ENCODE data around the gene ATF5. TPM values are rescaled to one million over a fixed set of nuclear protein-coding genes. Genes with fewer than 3 reads are reported as not detected.
A peak's percentile ranks its signal among the peaks of the same experiment; 100 is the strongest.

Gene ATF5
- total and polyA plus RNA-seq, 2 donors (not counting 1 experiment from before 2014, with no cell fraction given): 9.0 to 37.6 TPM

- H3K4me1 ChIP-seq (ENCODE audit: control insufficient read depth in 2 of 2, insufficient read depth in 2 of 2, low read length in 2 of 2): peaks cover 20 to 40% of the 10 kb centered on the region in 2 donors
- H3K4me3 ChIP-seq (ENCODE audit: control extremely low read depth in 1 of 5, extremely low read depth in 1 of 5, insufficient read depth in 1 of 5, low read depth in 2 of 5, low read length in 4 of 5): no peak overlapping the region
- peak overlapping the region in 1 of 2 donors; percentile 2 for H3K27ac ChIP-seq (ENCODE audit: low read length in 2 of 2)
- peaks cover 0 to 3% (median 0%) of the 10 kb centered on the region in 3 donors for H3K9me3 ChIP-seq (ENCODE audit: control extremely low read depth in 1 of 3, control insufficient read depth in 2 of 3, insufficient read depth in 1 of 3, low read length in 2 of 3)
- intact Hi-C loops (cut with micrococcal nuclease): loop anchor here (10.0 kb wide), 1 partner anchor 877 kb away; no protein-coding TSS in a partner anchor
- H3K4me2 ChIP-seq (replicated peaks; ENCODE audit: low read depth, low read length, poor library complexity, severe bottlenecking): peak overlapping the region; percentile 94
- no peaks in the 10 kb centered on the region for H3K27me3 Mint-ChIP-seq
- H4K20me1 ChIP-seq (ENCODE audit: control insufficient read depth, insufficient read depth, low read length, poor library complexity, severe bottlenecking): peaks cover 55% of the 10 kb centered on the region
- ChIA-PET POLR2A (interaction anchor here (0.6 to 3.1 kb wide), 4 partner anchors 9 to 58 kb away, joined by 3 to 28 read pairs (median 8); no protein-coding TSS in a partner anchor), CTCF (interaction anchor here (1.1 to 3.1 kb wide), 4 partner anchors 10 to 32 kb away, joined by 3 to 20 read pairs (median 10); no protein-coding TSS in a partner anchor)
- no peak for TF ChIP-seq CTCF (IDR thresholded peaks at IDR 0.05)
- no peak for TF ChIP-seq EZH2 (IDR thresholded peaks at IDR 0.05; ENCODE audit: borderline replicate concordance, insufficient read depth, low read depth, low read length, poor library complexity, severe bottlenecking)
- peaks cover 68% of the 10 kb centered on the region for H3K4me1 Mint-ChIP-seq
- H3K9ac ChIP-seq (ENCODE audit: low read length): peak overlapping the region; percentile 19
- peak overlapping the region; percentile 100 for H3K4me3 Mint-ChIP-seq
- peak overlapping the region; percentile 72 for H3K27ac Mint-ChIP-seq
- no peak for DNase-seq
- peaks cover 68% of the 10 kb centered on the region for H3K79me2 ChIP-seq (ENCODE audit: control insufficient read depth, insufficient read depth, low read length)
- H3K9me3 Mint-ChIP-seq (ENCODE audit: insufficient read depth): no peaks in the 10 kb centered on the region
- no peak for ATAC-seq (ENCODE audit: low read depth)
- WGBS (ENCODE audit: insufficient coverage): 85% methylated on average over 8 of the region's 14 CpGs
- peaks cover 1 to 37% of the 10 kb centered on the region in 2 experiments for H3K36me3 ChIP-seq (replicated peaks in 1 of 2; ENCODE audit: control extremely low read depth in 1 of 2, control insufficient read depth in 1 of 2, extremely low read depth in 1 of 2, insufficient read depth in 2 of 2, low read length in 1 of 2)
- no peaks in the 10 kb centered on the region for H3K27me3 ChIP-seq (replicated peaks in 1 of 4; ENCODE audit: control extremely low read depth in 1 of 4, control insufficient read depth in 3 of 4, insufficient read depth in 4 of 4, low read length in 3 of 4)
- no peak overlapping the region for H2AFZ ChIP-seq (ENCODE audit: insufficient read depth, low read depth, low read length, poor library complexity, severe bottlenecking)
Observed at GRCh38 chr19:49927526-49928264, 1.3 kb upstream of the ATF5 start.

Measured in B cell (primary cell).